ENCODE measurements around the gene BDP1.
"Not testable (repeated sequence)": the region's sequence is repeated elsewhere in the genome, so short reads cannot be mapped to it uniquely, and the experiment has no call there.

BDP1 gene

GRCh38 chr5:71461360-71461759 is 5.9 kb downstream of the BDP1 start:
- DNase-seq: no peak

DNA sequence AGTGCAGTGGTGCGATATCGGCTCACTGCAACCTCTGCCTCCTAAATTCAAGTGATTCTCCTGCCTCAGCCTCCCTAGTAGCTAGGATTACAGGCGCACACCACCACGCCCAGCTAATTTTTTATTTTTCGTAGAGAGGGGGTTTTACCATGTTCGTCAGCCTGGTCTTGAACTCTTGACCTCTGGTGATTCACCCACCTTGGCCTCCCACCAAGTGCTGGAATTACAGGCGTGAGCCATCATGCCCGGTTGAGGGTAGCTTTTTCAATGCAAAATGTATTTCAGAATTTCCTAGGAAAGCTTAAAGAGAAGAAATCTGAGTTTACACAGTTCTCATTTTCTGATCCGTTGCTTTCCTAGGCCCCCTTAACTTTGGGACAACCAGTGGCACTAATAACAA is 15.7 kb downstream of the BDP1 start:
- DNase-seq: no peak

- DNase-seq: no peak
Observed at GRCh38 chr5:71475788-71476384, 20.4 kb downstream of the BDP1 start.

DNA sequence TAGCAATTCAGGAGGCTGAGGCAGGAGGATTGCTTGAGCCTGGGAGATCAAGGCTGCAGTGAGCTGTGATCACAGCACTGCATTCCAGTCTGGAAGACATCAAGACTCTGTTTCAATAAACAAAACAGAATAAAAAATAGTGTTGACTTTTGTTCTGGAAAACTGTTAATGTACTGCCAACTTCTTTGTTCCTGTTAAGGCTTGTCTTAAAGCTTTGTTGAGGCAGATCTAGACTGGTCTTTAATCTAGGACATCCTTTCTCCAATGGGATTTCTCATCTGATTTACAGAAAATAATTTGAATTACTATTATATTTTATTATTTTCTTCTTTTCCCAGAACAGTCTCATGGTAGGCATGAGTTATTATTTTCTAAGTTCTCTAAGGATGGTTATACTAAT is 26.0 kb downstream of the BDP1 start:
- no peak for DNase-seq

DNA sequence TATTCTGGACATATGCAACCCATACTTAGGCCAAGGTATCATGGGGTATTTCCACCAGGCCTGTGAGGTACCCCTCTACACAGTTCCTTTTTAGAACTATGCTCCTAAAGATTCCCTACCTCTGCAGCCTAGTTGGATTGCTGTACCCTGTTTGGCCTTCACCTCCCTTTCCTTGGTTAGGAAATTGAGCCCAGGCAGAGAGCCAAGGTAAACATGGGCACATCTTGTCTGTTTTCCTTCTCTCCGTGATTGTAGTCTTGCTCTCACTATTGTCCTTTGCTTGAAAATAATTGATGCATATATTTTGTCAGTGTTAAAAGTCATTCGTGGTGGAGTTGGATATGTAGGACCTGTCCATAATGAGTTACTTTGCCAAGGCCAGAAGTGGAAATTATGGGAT is 26.7 kb downstream of the BDP1 start:
- no peak for DNase-seq

GRCh38 chr5:71483355-71483754 is 27.9 kb downstream of the BDP1 start:
- no peak for DNase-seq

GRCh38 chr5:71492817-71493615 is 37.6 kb downstream of the BDP1 start:
- DNase-seq: no peak

DNA sequence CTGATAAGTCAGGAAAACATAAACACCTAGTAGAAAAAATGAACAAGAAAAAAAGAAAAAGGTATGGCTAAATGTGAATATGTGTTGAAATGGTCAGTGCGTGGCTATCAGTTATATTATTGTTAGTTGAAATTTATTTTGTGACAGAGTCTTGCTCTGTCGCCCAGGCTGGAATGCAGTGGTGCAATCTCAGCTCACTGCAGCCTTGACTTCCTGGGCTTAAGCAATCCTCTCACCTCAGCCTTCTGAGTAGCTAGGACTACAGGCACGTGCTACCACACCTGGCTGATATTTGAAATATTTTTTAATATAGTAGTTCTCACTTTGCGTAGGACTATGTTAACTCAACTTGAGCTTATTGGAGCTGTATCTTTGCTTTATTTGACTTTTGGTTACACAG is 38.8 kb downstream of the BDP1 start:
- DNase-seq: not testable (repeated sequence)

DNA sequence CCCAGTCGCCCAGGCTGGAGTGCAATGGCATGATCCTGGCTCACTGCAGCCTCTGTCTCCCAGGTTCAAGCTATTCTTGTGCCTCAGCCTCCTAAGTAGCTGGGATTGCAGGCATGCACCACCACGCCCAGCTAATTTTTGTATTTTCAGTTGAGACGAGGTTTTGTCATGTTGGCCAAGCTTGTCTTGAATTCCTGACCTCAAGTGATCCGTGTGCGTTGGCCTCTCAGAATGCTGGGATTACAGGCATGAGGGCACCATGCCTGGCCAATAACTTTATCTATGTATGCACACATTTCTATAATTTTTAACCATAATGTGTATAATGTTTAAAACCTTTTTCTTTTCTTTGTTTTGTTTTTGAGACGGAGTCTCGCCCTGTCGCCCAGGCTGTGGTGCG is 43.3 kb downstream of the BDP1 start:
- not testable (repeated sequence) for DNase-seq

GRCh38 chr5:71503536-71503935 is 48.1 kb downstream of the BDP1 start:
- DNase-seq: no peak

- no peak for DNase-seq
Observed at GRCh38 chr5:71522151-71522550, 66.7 kb downstream of the BDP1 start.

GRCh38 chr5:71525611-71526010 is 70.2 kb downstream of the BDP1 start:
- not testable (repeated sequence) for DNase-seq

GRCh38 chr5:71528206-71528605 is 72.8 kb downstream of the BDP1 start:
- DNase-seq: no peak

DNA sequence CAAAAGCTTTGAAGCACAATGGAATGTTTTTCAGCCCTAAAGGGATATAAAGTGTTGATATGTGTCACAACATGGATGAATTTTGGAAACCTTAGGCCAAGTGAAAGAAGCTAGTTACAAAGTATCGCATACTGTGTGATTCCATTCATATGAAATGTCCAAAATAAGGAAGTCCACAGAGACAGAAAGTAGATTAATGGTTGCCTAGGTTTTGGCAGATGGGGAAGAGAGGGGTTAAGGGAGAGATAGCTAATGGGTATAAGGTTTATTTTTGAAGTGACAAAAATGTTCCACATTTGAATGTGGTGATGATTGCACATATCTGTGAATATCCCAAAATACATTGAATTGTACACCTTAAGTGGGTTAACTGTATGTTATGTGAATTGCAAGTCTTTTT is 74.2 kb downstream of the BDP1 start:
- no peak for DNase-seq

DNA sequence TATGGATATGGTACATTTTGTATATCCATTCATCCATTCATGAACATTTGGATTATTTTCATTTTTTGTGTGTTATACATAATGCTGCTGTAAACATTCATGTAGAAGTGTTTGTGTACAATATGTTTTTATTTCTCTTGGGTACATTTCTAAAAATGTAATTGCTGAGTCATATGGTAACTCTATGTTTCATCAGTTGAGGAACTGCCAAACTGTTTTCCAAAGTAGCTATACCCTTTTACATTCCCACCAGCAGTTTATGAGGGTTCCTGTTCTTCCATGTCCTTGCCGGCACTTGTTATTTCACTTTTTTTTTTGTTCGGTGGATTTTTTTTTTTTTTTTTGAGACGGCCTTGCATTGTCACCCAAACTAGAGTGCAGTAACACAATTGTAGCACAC is 77.7 kb downstream of the BDP1 start:
- no peak for DNase-seq

DNA sequence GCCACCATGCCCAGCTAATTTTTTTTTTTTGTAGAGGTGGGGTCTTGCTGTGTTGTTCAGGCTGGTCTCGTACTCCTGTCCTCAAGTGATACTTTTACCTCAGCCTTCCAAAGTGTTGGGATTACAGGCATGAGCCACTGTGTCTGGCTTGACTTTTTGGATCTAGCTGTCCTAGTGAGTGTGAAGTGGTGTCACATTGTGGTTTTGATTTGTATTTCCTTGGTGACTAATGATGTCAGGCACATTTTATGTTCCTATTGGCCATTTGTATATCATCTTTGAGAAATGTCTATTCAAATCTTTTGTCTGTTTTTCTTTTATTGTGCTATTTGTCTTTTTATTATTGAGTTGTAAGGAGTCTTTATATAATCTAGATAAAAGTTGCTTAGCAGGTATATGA is 78.2 kb downstream of the BDP1 start:
- no peak for DNase-seq

GRCh38 chr5:71537687-71538086 is 82.2 kb downstream of the BDP1 start:
- DNase-seq: no peak

DNA sequence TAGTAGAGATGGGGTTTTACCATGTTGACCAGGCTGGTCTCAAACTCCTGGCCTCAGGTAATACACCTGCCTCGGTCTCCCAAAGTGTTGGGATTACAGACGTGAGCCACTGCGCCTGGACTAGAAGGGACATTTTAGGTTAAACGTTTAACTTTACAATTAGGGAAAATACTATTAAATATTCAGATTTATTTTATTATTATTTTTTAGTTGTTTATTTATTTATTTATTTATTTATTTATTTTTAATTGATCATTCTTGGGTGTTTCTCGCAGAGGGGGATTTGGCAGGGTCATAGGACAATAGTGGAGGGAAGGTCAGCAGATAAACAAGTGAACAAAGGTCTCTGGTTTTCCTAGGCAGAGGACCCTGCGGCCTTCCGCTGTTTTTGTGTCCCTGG is 95.4 kb downstream of the BDP1 start:
- not testable (repeated sequence) for DNase-seq

DNA sequence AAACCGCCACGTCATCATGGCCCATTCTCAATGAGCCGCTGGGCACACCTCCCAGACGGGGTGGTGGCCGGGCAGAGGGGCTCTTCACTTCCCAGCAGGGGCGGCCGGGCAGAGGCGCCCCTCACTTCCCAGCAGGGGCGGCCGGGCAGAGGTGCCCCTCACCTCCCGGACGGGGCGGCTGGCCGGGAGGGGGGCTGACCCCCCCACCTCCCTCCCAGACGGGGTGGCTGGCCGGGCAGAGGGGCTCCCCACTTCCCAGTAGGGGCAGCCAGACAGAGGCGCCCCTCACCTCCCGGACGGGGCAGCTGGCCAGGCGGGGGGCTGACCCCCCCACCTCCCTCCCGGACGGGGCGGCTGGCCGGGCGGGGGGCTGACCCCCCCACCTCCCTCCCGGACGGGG is 96.1 kb downstream of the BDP1 start:
- not testable (repeated sequence) for DNase-seq

GRCh38 chr5:71552026-71552749 is 96.7 kb downstream of the BDP1 start:
- DNase-seq: not testable (repeated sequence)

- DNase-seq: no peak
Observed at GRCh38 chr5:71563161-71563560, 107.7 kb downstream of the BDP1 start.

GRCh38 chr5:71564895-71565294 is 109.4 kb downstream of the BDP1 start:
- no peak for DNase-seq

DNA sequence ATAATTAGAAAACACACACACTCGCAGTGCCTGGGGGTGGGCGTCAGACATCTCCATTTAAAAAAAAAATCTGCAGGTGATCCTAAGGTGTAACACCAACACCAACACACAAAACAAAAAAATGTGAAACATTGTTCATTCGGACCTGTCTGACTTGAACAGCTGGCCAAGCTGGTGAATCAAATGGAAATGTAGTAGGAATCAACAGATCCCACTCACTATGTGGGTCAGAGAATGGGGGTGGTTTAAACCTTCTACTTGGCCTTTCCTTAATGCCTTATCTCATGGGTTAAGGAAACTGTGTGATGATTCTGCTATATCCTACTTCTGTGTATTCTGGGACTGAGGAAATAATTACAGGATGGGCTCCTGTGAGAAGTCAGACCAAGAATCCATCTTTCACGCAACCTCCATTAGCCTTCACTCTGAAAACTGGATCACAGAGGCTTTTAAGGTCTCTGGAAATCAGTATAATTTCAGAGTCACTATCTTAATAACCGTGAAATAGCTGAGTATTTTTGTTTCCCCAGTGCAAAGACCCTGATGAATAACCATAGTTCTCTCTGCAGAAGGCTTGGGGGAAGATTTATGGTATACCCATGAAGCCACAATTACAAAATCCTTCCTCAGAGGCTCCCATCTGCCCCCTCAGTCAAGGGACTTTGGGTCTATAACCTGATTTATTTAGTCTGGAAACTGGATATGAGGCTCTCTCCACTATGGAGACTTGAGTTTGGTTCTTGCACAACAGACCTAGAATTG is 114.5 kb downstream of the BDP1 start:
- no peak for DNase-seq
